Muscle layer of duodenum (tissue), 2 donors: ENCODE data around the gene PTPRB.

Experiments
- H3K27ac ChIP-seq: one replicate; pipeline ENCODE4 v1.7.0; 2013; ENCODE audit warnings: mild to moderate bottlenecking, low read length
- H3K27me3 ChIP-seq: one replicate; pipeline ENCODE4 v1.7.0; 2013; ENCODE audit warnings: low read depth, mild to moderate bottlenecking, control low read depth, low read length
- H3K36me3 ChIP-seq, 2 donors: one replicate each; pipeline ENCODE4 v1.7.0; 2013; ENCODE audit warnings: low read length in 2 of 2, control low read depth in 1 of 2, mild to moderate bottlenecking in 1 of 2; ENCODE audit not compliant: insufficient read depth in 2 of 2, control insufficient read depth in 1 of 2
- H3K4me1 ChIP-seq, 2 donors: one replicate each; pipeline ENCODE4 v1.7.0; 2013; ENCODE audit warnings: low read length in 2 of 2, mild to moderate bottlenecking in 2 of 2, control low read depth in 1 of 2, moderate library complexity in 1 of 2; ENCODE audit not compliant: insufficient read depth in 2 of 2, control insufficient read depth in 1 of 2
- H3K4me3 ChIP-seq, 2 donors: one replicate each; pipeline ENCODE4 v1.7.0; 2013; ENCODE audit warnings: low read length in 2 of 2, low read depth in 1 of 2, mild to moderate bottlenecking in 1 of 2
- H3K9me3 ChIP-seq, 2 donors: one replicate each; pipeline ENCODE4 v1.7.0; 2013; ENCODE audit warnings: low read length in 2 of 2, control low read depth in 1 of 2, mild to moderate bottlenecking in 1 of 2; ENCODE audit not compliant: control insufficient read depth in 1 of 2
- donor health status: healthy.

Gene PTPRB

GRCh38 chr12:70557583-70558191, 79.5 kb downstream of the PTPRB start:
- no peaks in the 10 kb centered on the region for H3K36me3 ChIP-seq
- H3K27me3 ChIP-seq, result no peaks in the 10 kb centered on the region
- no peaks in the 10 kb centered on the region for H3K9me3 ChIP-seq
- H3K4me1 ChIP-seq, result no peaks in the 10 kb centered on the region
- no peak overlapping the region for H3K4me3 ChIP-seq
- H3K27ac ChIP-seq, result no peak overlapping the region

- no peaks in the 10 kb centered on the region for H3K27me3 ChIP-seq
- H3K9me3 ChIP-seq, result no peaks in the 10 kb centered on the region
- no peaks in the 10 kb centered on the region for H3K36me3 ChIP-seq
- H3K4me1 ChIP-seq, result no peaks in the 10 kb centered on the region
- no peak overlapping the region for H3K27ac ChIP-seq
- H3K4me3 ChIP-seq, result no peak overlapping the region
Measured at GRCh38 chr12:70556179-70556869, 80.9 kb downstream of the PTPRB start.

DNA sequence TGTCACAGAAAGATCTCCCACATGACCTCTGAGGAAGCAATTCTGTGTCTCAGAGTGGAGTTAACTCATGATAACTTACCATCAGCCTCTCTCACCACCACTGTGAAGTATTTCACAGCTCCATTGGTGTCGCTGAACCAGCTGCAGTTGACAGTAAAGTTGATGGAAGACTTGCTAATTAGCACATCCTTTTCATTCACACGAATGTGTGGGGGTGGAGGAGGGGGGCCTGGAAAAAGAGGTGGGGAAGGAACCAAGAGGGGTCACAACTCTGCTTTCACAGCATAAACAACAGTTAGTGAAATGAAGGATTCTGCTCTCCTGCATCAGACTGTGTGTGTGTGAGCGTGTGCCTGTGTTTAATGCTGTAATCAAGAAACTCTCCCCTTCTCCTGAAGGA, 82.1 kb downstream of the PTPRB start:
- H3K4me1 ChIP-seq, result no peaks in the 10 kb centered on the region
- no peaks in the 10 kb centered on the region for H3K27me3 ChIP-seq
- no peak overlapping the region for H3K27ac ChIP-seq
- H3K36me3 ChIP-seq, result no peaks in the 10 kb centered on the region
- no peak overlapping the region for H3K4me3 ChIP-seq
- no peaks in the 10 kb centered on the region for H3K9me3 ChIP-seq

DNA sequence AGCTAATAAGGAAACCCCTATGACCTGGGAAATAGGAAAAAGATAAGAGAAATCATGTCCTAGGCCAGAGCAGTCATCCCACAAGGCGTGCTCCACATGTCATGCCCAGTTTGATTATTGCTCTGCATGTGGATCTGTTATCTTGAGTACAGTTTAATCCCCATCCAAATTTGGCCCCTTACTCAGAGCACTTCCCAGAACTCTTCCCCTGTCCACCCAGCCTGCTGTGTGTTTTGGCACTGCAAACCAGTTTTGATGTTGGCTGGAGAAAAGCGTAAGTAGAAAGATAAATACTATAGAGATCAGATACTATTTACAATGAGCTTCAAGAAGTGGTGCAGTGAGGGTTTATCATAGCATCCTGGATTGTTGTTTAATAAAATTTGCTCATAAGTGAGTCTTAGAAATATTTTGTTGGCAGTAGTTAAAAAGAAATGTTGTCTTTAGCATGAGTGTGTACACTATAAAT, 83.8 kb downstream of the PTPRB start:
- Histone ChIP-seq H3K9me3 (no peaks in the 10 kb centered on the region), H3K4me3 (no peak overlapping the region), H3K27ac (no peak overlapping the region), H3K36me3 (no peaks in the 10 kb centered on the region), H3K27me3 (no peaks in the 10 kb centered on the region), H3K4me1 (no peaks in the 10 kb centered on the region)

DNA sequence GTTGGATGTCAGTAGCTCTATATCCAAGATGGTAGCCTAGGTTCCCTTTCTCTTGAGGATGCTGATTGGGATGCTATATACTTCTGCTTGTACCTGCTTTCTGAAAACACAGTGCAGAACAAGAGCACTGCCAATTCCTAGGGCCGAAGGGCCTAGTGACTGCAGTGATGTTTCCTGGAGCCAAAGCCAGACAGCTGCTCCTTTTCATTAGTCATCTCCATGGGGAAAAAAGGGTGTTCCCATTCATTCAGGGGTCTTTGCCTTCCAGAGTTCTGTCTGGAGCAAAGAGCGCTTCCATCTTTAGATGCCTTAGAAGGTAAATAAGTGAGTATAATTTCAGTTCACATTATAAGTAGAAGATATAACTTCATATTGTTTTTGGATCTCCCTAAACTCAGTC, 85.5 kb downstream of the PTPRB start:
- H3K27ac ChIP-seq, result no peak overlapping the region
- H3K4me1 ChIP-seq, result no peaks in the 10 kb centered on the region

DNA sequence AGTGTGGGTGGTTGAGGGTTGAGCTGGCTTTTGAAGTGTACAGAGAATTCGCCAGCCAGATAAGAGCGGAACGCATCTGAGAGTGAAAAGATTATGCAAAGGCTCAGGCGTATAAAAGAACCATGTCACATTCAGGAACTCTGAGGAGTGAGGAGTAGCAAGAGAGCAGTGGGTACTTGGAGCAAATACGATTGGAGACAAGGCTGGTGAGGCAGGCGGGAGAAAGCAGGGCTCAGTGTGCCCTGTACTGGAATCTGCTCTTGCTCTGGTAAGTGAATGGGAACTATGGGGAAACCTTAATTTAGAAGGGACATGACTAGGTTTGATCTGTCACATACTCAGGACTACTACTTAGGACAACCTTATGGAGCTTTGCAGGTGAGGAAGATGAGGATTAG, 87.0 kb downstream of the PTPRB start:
- H3K4me3 ChIP-seq, result no peak overlapping the region
- H3K27me3 ChIP-seq, result no peaks in the 10 kb centered on the region
- H3K36me3 ChIP-seq, result no peaks in the 10 kb centered on the region
- H3K4me1 ChIP-seq, result no peaks in the 10 kb centered on the region
- H3K9me3 ChIP-seq, result no peaks in the 10 kb centered on the region
- no peak overlapping the region for H3K27ac ChIP-seq

More for the DNA sequence above, 85.5 kb downstream of the PTPRB start:
- Histone ChIP-seq H3K9me3 (no peaks in the 10 kb centered on the region), H3K4me3 (no peak overlapping the region), H3K27me3 (no peaks in the 10 kb centered on the region), H3K36me3 (no peaks in the 10 kb centered on the region)

GRCh38 chr12:70549340-70550179, 87.7 kb downstream of the PTPRB start:
- no peaks in the 10 kb centered on the region for H3K36me3 ChIP-seq
- H3K4me3 ChIP-seq, result no peak overlapping the region
- H3K9me3 ChIP-seq, result no peaks in the 10 kb centered on the region
- H3K27ac ChIP-seq, result no peak overlapping the region
- H3K27me3 ChIP-seq, result no peaks in the 10 kb centered on the region
- H3K4me1 ChIP-seq, result no peaks in the 10 kb centered on the region

DNA sequence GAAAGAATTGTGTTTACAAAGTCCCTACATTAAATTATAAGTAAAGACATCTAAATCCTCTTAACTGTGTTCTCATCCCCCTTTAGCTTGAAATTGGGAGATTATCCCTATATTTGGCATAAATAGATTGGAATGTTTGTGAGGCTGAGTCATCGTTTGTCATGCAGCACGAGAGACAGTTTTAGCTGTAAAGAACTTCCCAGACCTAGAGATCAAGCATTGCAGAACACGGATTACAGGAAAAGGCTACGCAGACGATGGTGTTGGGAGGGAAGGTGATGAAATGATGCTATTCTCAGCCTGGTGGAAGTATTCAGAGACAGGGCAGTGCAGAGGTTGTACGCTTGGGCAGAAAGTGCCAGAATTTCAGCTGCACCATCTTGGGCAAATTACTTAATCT, 93.8 kb downstream of the PTPRB start:
- H3K4me3 ChIP-seq, result no peak overlapping the region
- H3K36me3 ChIP-seq, result no peaks in the 10 kb centered on the region
- H3K4me1 ChIP-seq, result no peaks in the 10 kb centered on the region
- H3K27me3 ChIP-seq, result no peaks in the 10 kb centered on the region
- H3K9me3 ChIP-seq, result no peaks in the 10 kb centered on the region
- no peak overlapping the region for H3K27ac ChIP-seq

DNA sequence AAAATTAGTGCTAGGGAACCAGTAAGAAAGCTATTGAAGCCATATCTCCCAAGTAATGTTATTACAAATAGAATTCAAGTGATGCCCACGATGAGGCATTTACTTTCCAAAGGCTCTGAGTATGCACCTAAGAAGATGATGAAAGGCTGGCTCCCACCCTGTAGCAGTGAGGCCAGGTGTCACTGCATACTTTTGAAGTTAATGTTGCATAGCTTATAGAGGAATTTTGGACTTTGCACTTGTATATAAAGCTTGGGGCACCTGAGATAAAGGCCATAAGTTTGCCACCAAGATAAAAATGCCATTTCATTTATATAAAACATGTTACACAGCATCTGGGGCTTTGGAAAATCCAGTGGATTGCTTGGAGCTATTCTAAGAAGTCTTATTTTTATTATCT, 96.2 kb downstream of the PTPRB start:
- Histone ChIP-seq H3K27ac (no peak overlapping the region), H3K36me3 (peaks cover 0 to 3% of the 10 kb centered on the region in 2 donors), H3K27me3 (no peaks in the 10 kb centered on the region), H3K9me3 (no peaks in the 10 kb centered on the region), H3K4me3 (no peak overlapping the region), H3K4me1 (no peaks in the 10 kb centered on the region)

GRCh38 chr12:70536650-70537049, 100.6 kb downstream of the PTPRB start:
- Histone ChIP-seq H3K9me3 (no peaks in the 10 kb centered on the region), H3K4me3 (no peak overlapping the region), H3K4me1 (no peaks in the 10 kb centered on the region), H3K27ac (peak overlapping the region; percentile 44), H3K27me3 (no peaks in the 10 kb centered on the region), H3K36me3 (peaks cover 0 to 3% of the 10 kb centered on the region in 2 donors)

- peaks cover 0 to 3% of the 10 kb centered on the region in 2 donors for H3K36me3 ChIP-seq
- H3K9me3 ChIP-seq, result no peaks in the 10 kb centered on the region
- no peaks in the 10 kb centered on the region for H3K4me1 ChIP-seq
- H3K27me3 ChIP-seq, result no peaks in the 10 kb centered on the region
- no peak overlapping the region for H3K4me3 ChIP-seq
- H3K27ac ChIP-seq, result peak overlapping the region; percentile 65
Measured at GRCh38 chr12:70535896-70536374, 101.3 kb downstream of the PTPRB start.
